Psoas muscle (tissue), 8 donors: ENCODE results near the gene APOLD1. TPM values are rescaled to one million over a fixed set of nuclear protein-coding genes. Genes with fewer than 3 reads are reported as not detected.

Experiments used
- ATAC-seq, 4 donors: fragments of 200-7000 bp; cut with Tn5 transposase; one replicate each; pipeline ENCODE4 v1.9.1; 2020; ENCODE audit warnings: moderate library complexity in 3 of 4, mild to moderate bottlenecking in 2 of 4
- DNase-seq, 2 donors: peaks; one replicate each; pipeline ENCODE4 v3.0.0-alpha.2; 2020
- H3K27ac ChIP-seq: fragments of 200-600 bp; one replicate; pipeline ENCODE4 v1.8.0; 2022
- H3K27me3 ChIP-seq, 3 donors: fragments of 200-600 bp in 1 of 3; one replicate each; pipeline versions ENCODE4 v1.6.1 to v1.8.0; 2013 to 2022; ENCODE audit warnings: low read length in 2 of 3, mild to moderate bottlenecking in 2 of 3, moderate library complexity in 1 of 3; ENCODE audit not compliant: insufficient read depth in 3 of 3
- H3K36me3 ChIP-seq, 2 donors: fragments of 200-600 bp in 1 of 2; one replicate each; pipeline versions ENCODE4 v1.6.1 to v1.8.0; 2013 to 2022; ENCODE audit warnings: low read depth in 1 of 2, mild to moderate bottlenecking in 1 of 2, moderate library complexity in 1 of 2; ENCODE audit not compliant: insufficient read depth in 1 of 2
- H3K4me1 ChIP-seq: fragments of 200-600 bp; one replicate; pipeline ENCODE4 v1.8.0; 2022
- H3K4me3 ChIP-seq: fragments of 200-600 bp; one replicate; pipeline ENCODE4 v1.8.0; 2022; ENCODE audit warnings: mild to moderate bottlenecking
- H3K9me3 ChIP-seq: fragments of 200-600 bp; one replicate; pipeline ENCODE4 v1.8.0; 2022
- WGBS, 3 donors: extraction: QIAGEN DNeasy Blood & Tissue Kit; methylation state at CpG; one replicate each; pipeline versions ENCODE4 v1.1.6 to v1.1.7; 2013; 5-methylcytosine and 5-hydroxymethylcytosine counted together
- intact Hi-C, 2 donors: fragments of 100-400 bp; cut with DNase I; formaldehyde crosslinking; loops; one replicate each; pipeline versions ENCODE4 v1.11.0 to v1.14.2; 2022
- polyA plus RNA-seq, 3 donors: library from polyadenylated mRNA; stranded (reverse); fragments of 200-250 nt; gene quantifications; one replicate each; pipeline ENCODE4 v1.2.3, GENCODE V29; 2013
- total RNA-seq, 4 donors: library from RNA; stranded (reverse); fragmentation: NEBNext Ultra II Directional in 2 of 4; extraction: Animal tissue kit (Norgen Biotek cat#: 25700) in 2 of 4; gene quantifications; one replicate each; pipeline versions ENCODE4 v1.2.1 to v1.2.4, GENCODE V29; 2021 to 2023
- TF ChIP-seq, protein P1 (sequence below): fragments of 200-600 bp; IDR thresholded peaks from one replicate; pipeline ENCODE4 v1.8.0; 2022; ENCODE audit warnings: antibody characterized with exemption
- donor health status: healthy with polysubstance abuse.
- donor health status: DM: no; HTN: no; CAD: no; lungs with moderate emphysema.
- donor health status: Bipolar disorder and iron deficiency.
- donor health status: healthy.
- donor health status: DM: yes; HTN: yes; CAD: no.
- donor health status: DM: no; HTN: no; CAD: no.
- donor health status: DM: no; HTN: no; CAD: no.
- donor health status: DM: yes; HTN: yes; CAD: no.

Gene APOLD1
- total and polyA plus RNA-seq, 7 donors = 6.1 to 22.6 (median 17.0) TPM

DNA sequence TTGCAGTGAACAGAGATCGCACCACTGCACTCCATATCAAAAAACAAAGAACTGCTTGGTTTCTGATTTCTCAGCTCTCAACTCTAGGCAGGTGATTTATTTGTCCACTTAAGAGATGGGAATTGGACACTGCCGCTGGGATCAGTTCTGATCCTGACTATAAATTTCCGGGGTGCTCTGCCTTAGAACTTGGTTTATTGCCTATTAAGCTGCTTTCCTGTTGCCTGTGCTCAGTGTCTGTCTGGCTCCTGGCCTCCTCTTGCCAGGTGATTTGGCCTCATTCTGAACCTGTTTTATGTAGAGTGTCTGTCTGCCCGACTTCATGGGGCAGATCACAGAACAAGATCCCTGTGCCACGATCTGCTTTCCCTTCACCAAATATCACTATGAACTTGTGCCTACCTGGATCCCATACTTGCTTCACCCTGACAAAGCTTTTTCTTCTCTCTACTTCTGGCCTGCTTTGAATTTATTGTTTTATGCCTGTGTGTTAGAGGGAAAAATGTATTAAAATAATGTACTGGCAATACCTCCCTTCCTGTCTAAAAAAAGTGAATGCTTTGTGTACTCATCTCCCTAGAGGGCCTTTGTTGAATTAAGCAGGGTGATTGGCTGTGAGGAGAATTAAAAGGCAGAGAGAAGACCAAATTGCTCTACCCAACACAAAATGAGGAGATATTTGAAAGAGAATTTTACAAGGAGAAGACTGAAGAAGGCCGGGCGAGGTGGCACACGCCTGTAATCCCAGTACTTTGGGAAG is 40.7 kb upstream of the APOLD1 start:
- Histone ChIP-seq H3K27ac (no peak overlapping the region), H3K27me3 (no peaks in the 10 kb centered on the region), H3K36me3 (no peaks in the 10 kb centered on the region), H3K9me3 (no peaks in the 10 kb centered on the region), H3K4me3 (no peak overlapping the region), H3K4me1 (no peaks in the 10 kb centered on the region)
- TF ChIP-seq, protein P1, sequence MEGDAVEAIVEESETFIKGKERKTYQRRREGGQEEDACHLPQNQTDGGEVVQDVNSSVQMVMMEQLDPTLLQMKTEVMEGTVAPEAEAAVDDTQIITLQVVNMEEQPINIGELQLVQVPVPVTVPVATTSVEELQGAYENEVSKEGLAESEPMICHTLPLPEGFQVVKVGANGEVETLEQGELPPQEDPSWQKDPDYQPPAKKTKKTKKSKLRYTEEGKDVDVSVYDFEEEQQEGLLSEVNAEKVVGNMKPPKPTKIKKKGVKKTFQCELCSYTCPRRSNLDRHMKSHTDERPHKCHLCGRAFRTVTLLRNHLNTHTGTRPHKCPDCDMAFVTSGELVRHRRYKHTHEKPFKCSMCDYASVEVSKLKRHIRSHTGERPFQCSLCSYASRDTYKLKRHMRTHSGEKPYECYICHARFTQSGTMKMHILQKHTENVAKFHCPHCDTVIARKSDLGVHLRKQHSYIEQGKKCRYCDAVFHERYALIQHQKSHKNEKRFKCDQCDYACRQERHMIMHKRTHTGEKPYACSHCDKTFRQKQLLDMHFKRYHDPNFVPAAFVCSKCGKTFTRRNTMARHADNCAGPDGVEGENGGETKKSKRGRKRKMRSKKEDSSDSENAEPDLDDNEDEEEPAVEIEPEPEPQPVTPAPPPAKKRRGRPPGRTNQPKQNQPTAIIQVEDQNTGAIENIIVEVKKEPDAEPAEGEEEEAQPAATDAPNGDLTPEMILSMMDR = no peak
- no peak for ATAC-seq
- intact Hi-C loops = loop anchor here in 1 of 2 donors (5.0 kb wide), 1 partner anchor 38 kb away; no protein-coding TSS in a partner anchor
- DNase-seq = no peak
- 78 to 82% (median 79%) methylated on average over 8 of the region's 8 CpGs for WGBS, 3 donors

GRCh38 chr12:12745576-12746211 is 39.8 kb upstream of the APOLD1 start:
- H3K9me3 ChIP-seq = no peaks in the 10 kb centered on the region
- WGBS, 3 donors = 47 to 60% (median 51%) methylated on average over 7 of the region's 7 CpGs
- no peaks in the 10 kb centered on the region for H3K27me3 ChIP-seq
- no peak overlapping the region for H3K4me3 ChIP-seq
- H3K4me1 ChIP-seq = no peaks in the 10 kb centered on the region
- no peak overlapping the region for H3K27ac ChIP-seq
- TF ChIP-seq, protein P1 = no peak
- H3K36me3 ChIP-seq = no peaks in the 10 kb centered on the region
- ATAC-seq = no peak
- no peak for DNase-seq
- intact Hi-C loops = no loop called here

- intact Hi-C loops = no loop called here
- no peaks in the 10 kb centered on the region for H3K4me1 ChIP-seq
- DNase-seq = no peak
- H3K4me3 ChIP-seq = no peak overlapping the region
- 84 to 88% (median 87%) methylated on average over 3 of the region's 3 CpGs for WGBS, 3 donors
- H3K27me3 ChIP-seq = no peaks in the 10 kb centered on the region
- TF ChIP-seq, protein P1 = no peak
- H3K9me3 ChIP-seq = no peaks in the 10 kb centered on the region
- H3K36me3 ChIP-seq = no peaks in the 10 kb centered on the region
- no peak overlapping the region for H3K27ac ChIP-seq
- ATAC-seq = no peak
These were observed 38.2 kb upstream of the APOLD1 start for GRCh38 chr12:12747278-12747677.

GRCh38 chr12:12748044-12748443 is 37.4 kb upstream of the APOLD1 start:
- Histone ChIP-seq H3K4me3 (no peak overlapping the region), H3K36me3 (no peaks in the 10 kb centered on the region), H3K4me1 (no peaks in the 10 kb centered on the region), H3K27ac (no peak overlapping the region), H3K9me3 (no peaks in the 10 kb centered on the region), H3K27me3 (no peaks in the 10 kb centered on the region)
- DNase-seq = no peak
- WGBS, 3 donors = 66 to 74% (median 69%) methylated on average over 3 of the region's 3 CpGs
- TF ChIP-seq, protein P1 = no peak
- ATAC-seq = no peak
- intact Hi-C loops = no loop called here
